Uterus (tissue), 4 donors: ENCODE results near the gene ACOT7. TPM values are rescaled to one million over a fixed set of nuclear protein-coding genes. Genes with fewer than 3 reads are reported as not detected.

Experiments
- DNase-seq, 2 donors: peaks; one replicate each; pipeline ENCODE4 v3.0.0-alpha.2; 2019 to 2020
- H3K27ac ChIP-seq, 2 donors: fragments of 200-600 bp; sonication (generic); 1 replicate in 1 of 2; 2 replicates in 1 of 2; pipeline ENCODE4 v1.5.1; 2016 to 2018
- H3K27me3 ChIP-seq, 2 donors: fragments of 200-600 bp; sonication (generic); one replicate each; pipeline ENCODE4 v1.5.1; 2018 to 2019; ENCODE audit warnings: control low read depth in 1 of 2
- H3K36me3 ChIP-seq, 2 donors: fragments of 200-600 bp; sonication (generic); one replicate each; pipeline ENCODE4 v1.5.1; 2019; ENCODE audit warnings: control low read depth in 1 of 2
- H3K4me1 ChIP-seq, 2 donors: fragments of 200-600 bp; sonication (generic); one replicate each; pipeline ENCODE4 v1.5.1; 2018 to 2019; ENCODE audit warnings: control low read depth in 1 of 2
- H3K4me3 ChIP-seq, 2 donors: fragments of 200-600 bp; sonication (generic); 1 replicate in 1 of 2; 2 replicates in 1 of 2; pipeline ENCODE4 v1.5.1; 2018 to 2019; ENCODE audit warnings: mild to moderate bottlenecking in 1 of 2
- H3K9me3 ChIP-seq, 2 donors: fragments of 200-600 bp; sonication (generic); one replicate each; pipeline ENCODE4 v1.5.1; 2019; ENCODE audit warnings: control low read depth in 1 of 2
- POLR2A ChIP-seq, 2 donors: fragments of 450-650 bp; IDR thresholded peaks; one replicate each; pipeline ENCODE4 v1.6.1; 2016; ENCODE audit warnings: antibody characterized with exemption in 2 of 2, mild to moderate bottlenecking in 1 of 2, moderate library complexity in 1 of 2
- intact Hi-C: fragments of 100-400 bp; cut with DNase I; formaldehyde crosslinking; loops from one replicate; pipeline ENCODE4 v1.15.1; 2023; ENCODE audit warnings: low total_unique reads
- total RNA-seq, 4 donors: library from RNA; depleted of rRNA in 3 of 4; stranded (reverse); fragments of >200 nt in 3 of 4; gene quantifications; one replicate each; pipeline versions ENCODE4 v1.1.0 to v1.2.4, GENCODE V29; 2014 to 2023
- TF ChIP-seq, protein P1 (sequence below), 4 experiments: fragments of 200-600 bp in 2 of 4; fragments of 450-650 bp in 2 of 4; sonication (generic) in 2 of 4; IDR thresholded peaks; one replicate each; pipeline ENCODE4 v1.5.1; 2016 to 2019; ENCODE audit warnings: antibody characterized with exemption in 4 of 4, mild to moderate bottlenecking in 2 of 4, moderate library complexity in 1 of 4
- donor health status: DM: yes; HTN: yes; CAD: no.

ACOT7 gene
- total RNA-seq, 4 donors from 2014 or later = 7.4 to 27.6 (median 12.4) TPM

- Histone ChIP-seq H3K36me3 (no peaks in the 10 kb centered on the region), H3K27me3 (no peaks in the 10 kb centered on the region), H3K4me3 (no peak overlapping the region), H3K27ac (no peak overlapping the region), H3K4me1 (no peaks in the 10 kb centered on the region), H3K9me3 (no peaks in the 10 kb centered on the region)
- intact Hi-C loops = no loop called here
- TF ChIP-seq, protein P1, sequence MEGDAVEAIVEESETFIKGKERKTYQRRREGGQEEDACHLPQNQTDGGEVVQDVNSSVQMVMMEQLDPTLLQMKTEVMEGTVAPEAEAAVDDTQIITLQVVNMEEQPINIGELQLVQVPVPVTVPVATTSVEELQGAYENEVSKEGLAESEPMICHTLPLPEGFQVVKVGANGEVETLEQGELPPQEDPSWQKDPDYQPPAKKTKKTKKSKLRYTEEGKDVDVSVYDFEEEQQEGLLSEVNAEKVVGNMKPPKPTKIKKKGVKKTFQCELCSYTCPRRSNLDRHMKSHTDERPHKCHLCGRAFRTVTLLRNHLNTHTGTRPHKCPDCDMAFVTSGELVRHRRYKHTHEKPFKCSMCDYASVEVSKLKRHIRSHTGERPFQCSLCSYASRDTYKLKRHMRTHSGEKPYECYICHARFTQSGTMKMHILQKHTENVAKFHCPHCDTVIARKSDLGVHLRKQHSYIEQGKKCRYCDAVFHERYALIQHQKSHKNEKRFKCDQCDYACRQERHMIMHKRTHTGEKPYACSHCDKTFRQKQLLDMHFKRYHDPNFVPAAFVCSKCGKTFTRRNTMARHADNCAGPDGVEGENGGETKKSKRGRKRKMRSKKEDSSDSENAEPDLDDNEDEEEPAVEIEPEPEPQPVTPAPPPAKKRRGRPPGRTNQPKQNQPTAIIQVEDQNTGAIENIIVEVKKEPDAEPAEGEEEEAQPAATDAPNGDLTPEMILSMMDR (IDR thresholded peaks at IDR 0.05) = no peak
- no peak for TF ChIP-seq POLR2A (IDR thresholded peaks at IDR 0.05)
- no peak for DNase-seq
These were observed 93.9 kb downstream of the ACOT7 start for GRCh38 chr1:6299557-6300165.

DNA sequence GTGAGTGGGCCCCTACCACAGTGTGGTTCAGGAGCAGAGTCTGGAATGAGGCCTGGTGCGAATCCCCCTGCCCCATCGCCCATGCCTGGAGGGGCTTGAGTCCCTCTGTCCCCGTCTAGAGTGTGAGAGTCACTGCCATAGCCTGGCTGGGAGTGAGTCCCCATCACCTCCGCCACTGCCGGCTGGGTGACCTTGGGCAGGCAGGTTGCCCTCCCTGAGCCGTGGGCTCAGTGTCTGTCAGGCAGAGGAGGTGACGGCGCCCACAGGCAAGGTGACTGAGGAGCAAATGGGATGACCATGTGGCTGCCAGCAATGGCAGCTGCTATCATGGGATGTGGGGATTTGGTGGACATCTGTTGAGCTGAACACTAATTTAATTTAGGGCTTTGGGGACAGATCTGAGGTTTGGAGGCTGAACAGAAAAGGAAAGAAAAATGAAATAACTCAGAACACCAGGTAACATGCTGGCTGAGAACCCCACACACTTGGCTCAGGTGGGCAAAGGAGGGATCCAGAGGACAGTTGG is 94.6 kb downstream of the ACOT7 start:
- DNase-seq = no peak
- no peaks in the 10 kb centered on the region for H3K4me1 ChIP-seq
- TF ChIP-seq POLR2A (IDR thresholded peaks at IDR 0.05) = no peak
- TF ChIP-seq, protein P1 (IDR thresholded peaks at IDR 0.05) = no peak
- no peak overlapping the region for H3K4me3 ChIP-seq
- intact Hi-C loops = no loop called here
- no peaks in the 10 kb centered on the region for H3K27me3 ChIP-seq
- H3K9me3 ChIP-seq = no peaks in the 10 kb centered on the region
- no peaks in the 10 kb centered on the region for H3K36me3 ChIP-seq
- no peak overlapping the region for H3K27ac ChIP-seq

DNA sequence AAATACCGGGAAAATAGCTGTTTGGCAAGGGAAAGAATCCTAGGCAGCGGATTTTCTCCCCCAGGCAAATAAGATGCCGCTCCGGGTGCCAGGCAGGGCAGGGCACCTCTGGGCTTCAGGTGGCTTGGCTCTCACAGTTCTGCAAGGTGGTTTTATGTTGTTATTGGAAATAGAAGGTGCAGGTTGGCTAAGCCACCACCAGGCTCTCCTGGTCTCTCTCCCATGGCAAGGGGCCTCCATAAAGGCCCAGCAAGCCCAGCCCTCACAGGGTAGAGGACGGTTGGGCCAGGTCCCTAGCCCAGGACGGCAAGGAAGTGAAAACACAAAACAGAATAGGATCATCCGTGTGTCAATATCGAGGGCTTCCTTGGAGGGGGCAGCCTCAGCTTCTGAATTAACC is 95.0 kb downstream of the ACOT7 start:
- Histone ChIP-seq H3K27me3 (no peaks in the 10 kb centered on the region), H3K27ac (no peak overlapping the region), H3K36me3 (no peaks in the 10 kb centered on the region), H3K4me1 (no peaks in the 10 kb centered on the region), H3K4me3 (no peak overlapping the region), H3K9me3 (no peaks in the 10 kb centered on the region)
- TF ChIP-seq, protein P1 (IDR thresholded peaks at IDR 0.05) = no peak
- TF ChIP-seq POLR2A (IDR thresholded peaks at IDR 0.05) = no peak
- intact Hi-C loops = no loop called here
- no peak for DNase-seq

DNA sequence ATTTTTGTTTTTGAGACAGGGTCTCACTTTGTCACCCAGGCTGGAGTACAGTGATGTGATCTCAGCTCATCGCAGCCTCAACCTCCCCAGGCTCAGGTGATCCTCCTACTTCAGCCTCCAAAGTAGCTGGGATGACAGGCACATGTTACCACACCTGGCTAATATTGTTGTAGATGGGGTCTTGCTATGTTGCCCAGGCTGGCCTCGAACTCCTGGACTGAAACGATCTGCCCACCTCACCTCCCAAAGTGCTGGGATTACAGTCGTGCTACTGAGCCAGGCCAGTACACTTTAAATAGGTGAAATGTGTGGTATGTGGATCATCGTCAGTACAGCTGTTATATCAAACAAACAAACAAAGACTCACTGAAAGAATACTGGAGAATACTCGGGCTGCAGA is 97.7 kb downstream of the ACOT7 start:
- no peaks in the 10 kb centered on the region for H3K36me3 ChIP-seq
- intact Hi-C loops = no loop called here
- no peak overlapping the region for H3K4me3 ChIP-seq
- DNase-seq = no peak
- TF ChIP-seq, protein P1 (IDR thresholded peaks at IDR 0.05) = no peak
- no peak for TF ChIP-seq POLR2A (IDR thresholded peaks at IDR 0.05)
- no peaks in the 10 kb centered on the region for H3K9me3 ChIP-seq
- H3K27ac ChIP-seq = no peak overlapping the region
- no peaks in the 10 kb centered on the region for H3K27me3 ChIP-seq
- H3K4me1 ChIP-seq = no peaks in the 10 kb centered on the region

- TF ChIP-seq, protein P1 (IDR thresholded peaks at IDR 0.05) = no peak
- TF ChIP-seq POLR2A (IDR thresholded peaks at IDR 0.05) = no peak
- H3K9me3 ChIP-seq = no peaks in the 10 kb centered on the region
- intact Hi-C loops = no loop called here
These were observed 98.5 kb downstream of the ACOT7 start for GRCh38 chr1:6294890-6295556.

More at GRCh38 chr1:6294890-6295556, 98.5 kb downstream of the ACOT7 start:
- Histone ChIP-seq H3K27ac (no peak overlapping the region), H3K27me3 (no peaks in the 10 kb centered on the region), H3K4me3 (no peak overlapping the region), H3K4me1 (no peaks in the 10 kb centered on the region), H3K36me3 (no peaks in the 10 kb centered on the region)
- DNase-seq = no peak
